NCI-H128 (cell line): ENCODE results near the gene CLEC12A.

ENCODE experiments used
- DNase-seq: peaks from one replicate; lab custom pipeline; 2025; ENCODE audit not compliant: unreplicated experiment; lab: John Stamatoyannopoulos, UW

CLEC12A gene

GRCh38 chr12:10031771-10032175, 60.6 kb downstream of the CLEC12A start:
- no peak for DNase-seq

DNA sequence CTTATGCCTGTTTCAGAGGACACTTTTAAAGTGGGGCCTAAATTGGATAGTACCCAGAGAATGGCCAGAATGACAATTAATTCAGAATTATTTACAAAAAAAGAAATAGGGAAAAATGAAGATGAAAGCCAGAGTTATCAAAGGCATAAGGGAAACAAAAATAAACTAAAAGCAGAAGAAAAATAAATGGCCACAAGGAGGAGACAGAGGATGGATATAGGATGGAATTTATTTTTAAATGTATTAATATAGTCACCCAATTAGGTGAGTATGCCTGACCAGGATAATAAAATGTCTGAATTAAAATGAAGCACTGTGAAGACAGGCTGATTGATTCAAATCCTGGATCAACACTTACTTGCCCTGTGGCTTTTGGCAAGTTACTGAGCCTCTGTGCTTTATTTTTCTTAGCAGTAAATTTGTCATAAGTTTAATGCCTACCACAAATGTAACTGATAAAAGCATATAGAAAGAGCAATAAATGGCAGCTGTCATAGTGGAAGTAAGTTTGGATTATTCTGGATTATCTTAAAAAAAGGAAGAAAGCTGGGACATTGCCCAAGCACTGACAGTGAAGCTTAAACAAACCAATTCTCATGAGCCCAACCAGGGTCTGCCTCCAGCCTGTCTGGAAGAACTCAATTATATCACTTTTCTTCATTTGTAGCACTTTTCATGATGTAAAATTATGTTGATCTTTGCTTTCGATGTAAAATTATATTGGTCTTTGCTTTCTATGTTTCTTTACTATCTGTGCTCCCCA, 62.8 kb downstream of the CLEC12A start:
- no peak for DNase-seq
